Measurements from ENCODE around the gene ATAD3B. TPM values are rescaled to one million over a fixed set of nuclear protein-coding genes. Genes with fewer than 3 reads are reported as not detected.
A peak's percentile ranks its signal among the peaks of the same experiment; 100 is the strongest.

Gene ATAD3B
- total and polyA plus RNA-seq, 2 of the 13 experiments (the other 11 are each of a cell fraction or from before 2014, with no cell fraction given): 9.6 to 31.1 TPM

DNA sequence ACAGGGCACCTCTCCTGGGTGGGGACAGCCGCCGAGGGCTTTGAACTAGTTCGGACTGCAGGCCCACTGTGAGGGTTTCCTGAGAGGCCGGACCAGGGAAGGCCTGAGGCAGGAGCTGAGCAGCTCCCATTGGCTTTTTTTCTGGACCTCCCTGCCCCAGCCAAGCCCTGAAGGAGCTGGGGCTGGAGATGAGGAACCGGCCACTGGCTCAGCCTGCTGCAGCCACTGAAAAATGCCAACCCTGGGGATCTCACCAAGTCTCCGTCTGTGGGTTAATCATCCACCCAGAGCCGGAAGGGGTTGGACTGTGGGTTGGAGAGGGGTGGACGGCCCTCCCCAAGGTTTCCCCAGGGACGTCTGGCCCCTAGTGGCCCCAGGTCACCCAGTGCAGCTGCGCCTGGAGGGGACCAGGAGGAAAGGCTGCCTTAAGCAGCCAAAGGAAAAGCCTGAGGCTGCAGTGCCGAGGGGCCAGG lies 33.6 kb upstream of the ATAD3B start (continued):
- TF ChIP-seq, protein P1, sequence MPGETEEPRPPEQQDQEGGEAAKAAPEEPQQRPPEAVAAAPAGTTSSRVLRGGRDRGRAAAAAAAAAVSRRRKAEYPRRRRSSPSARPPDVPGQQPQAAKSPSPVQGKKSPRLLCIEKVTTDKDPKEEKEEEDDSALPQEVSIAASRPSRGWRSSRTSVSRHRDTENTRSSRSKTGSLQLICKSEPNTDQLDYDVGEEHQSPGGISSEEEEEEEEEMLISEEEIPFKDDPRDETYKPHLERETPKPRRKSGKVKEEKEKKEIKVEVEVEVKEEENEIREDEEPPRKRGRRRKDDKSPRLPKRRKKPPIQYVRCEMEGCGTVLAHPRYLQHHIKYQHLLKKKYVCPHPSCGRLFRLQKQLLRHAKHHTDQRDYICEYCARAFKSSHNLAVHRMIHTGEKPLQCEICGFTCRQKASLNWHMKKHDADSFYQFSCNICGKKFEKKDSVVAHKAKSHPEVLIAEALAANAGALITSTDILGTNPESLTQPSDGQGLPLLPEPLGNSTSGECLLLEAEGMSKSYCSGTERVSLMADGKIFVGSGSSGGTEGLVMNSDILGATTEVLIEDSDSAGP (CRISPR knock-in tag; IDR thresholded peaks at IDR 0.05; ENCODE audit: borderline replicate concordance): no peak
- TF ChIP-seq ARNT2 (CRISPR knock-in tag; IDR thresholded peaks at IDR 0.05; ENCODE audit: low read depth): no peak
- no peak for TF ChIP-seq EZH2 (conservative IDR thresholded peaks at IDR 0.05; ENCODE audit: low read depth, low read length)
- TF ChIP-seq SP2 (CRISPR knock-in tag; IDR thresholded peaks at IDR 0.05): no peak
- TF ChIP-seq ZNF383 (CRISPR knock-in tag; IDR thresholded peaks at IDR 0.05; ENCODE audit: borderline replicate concordance): no peak
- TF ChIP-seq, protein P2, sequence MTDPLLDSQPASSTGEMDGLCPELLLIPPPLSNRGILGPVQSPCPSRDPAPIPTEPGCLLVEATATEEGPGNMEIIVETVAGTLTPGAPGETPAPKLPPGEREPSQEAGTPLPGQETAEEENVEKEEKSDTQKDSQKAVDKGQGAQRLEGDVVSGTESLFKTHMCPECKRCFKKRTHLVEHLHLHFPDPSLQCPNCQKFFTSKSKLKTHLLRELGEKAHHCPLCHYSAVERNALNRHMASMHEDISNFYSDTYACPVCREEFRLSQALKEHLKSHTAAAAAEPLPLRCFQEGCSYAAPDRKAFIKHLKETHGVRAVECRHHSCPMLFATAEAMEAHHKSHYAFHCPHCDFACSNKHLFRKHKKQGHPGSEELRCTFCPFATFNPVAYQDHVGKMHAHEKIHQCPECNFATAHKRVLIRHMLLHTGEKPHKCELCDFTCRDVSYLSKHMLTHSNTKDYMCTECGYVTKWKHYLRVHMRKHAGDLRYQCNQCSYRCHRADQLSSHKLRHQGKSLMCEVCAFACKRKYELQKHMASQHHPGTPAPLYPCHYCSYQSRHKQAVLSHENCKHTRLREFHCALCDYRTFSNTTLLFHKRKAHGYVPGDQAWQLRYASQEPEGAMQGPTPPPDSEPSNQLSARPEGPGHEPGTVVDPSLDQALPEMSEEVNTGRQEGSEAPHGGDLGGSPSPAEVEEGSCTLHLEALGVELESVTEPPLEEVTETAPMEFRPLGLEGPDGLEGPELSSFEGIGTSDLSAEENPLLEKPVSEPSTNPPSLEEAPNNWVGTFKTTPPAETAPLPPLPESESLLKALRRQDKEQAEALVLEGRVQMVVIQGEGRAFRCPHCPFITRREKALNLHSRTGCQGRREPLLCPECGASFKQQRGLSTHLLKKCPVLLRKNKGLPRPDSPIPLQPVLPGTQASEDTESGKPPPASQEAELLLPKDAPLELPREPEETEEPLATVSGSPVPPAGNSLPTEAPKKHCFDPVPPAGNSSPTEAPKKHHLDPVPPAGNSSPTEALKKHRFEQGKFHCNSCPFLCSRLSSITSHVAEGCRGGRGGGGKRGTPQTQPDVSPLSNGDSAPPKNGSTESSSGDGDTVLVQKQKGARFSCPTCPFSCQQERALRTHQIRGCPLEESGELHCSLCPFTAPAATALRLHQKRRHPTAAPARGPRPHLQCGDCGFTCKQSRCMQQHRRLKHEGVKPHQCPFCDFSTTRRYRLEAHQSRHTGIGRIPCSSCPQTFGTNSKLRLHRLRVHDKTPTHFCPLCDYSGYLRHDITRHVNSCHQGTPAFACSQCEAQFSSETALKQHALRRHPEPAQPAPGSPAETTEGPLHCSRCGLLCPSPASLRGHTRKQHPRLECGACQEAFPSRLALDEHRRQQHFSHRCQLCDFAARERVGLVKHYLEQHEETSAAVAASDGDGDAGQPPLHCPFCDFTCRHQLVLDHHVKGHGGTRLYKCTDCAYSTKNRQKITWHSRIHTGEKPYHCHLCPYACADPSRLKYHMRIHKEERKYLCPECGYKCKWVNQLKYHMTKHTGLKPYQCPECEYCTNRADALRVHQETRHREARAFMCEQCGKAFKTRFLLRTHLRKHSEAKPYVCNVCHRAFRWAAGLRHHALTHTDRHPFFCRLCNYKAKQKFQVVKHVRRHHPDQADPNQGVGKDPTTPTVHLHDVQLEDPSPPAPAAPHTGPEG (CRISPR knock-in tag; IDR thresholded peaks at IDR 0.05): no peak
- no peak for TF ChIP-seq PLRG1 (conservative IDR thresholded peaks at IDR 0.05)
- TF ChIP-seq, protein P3, sequence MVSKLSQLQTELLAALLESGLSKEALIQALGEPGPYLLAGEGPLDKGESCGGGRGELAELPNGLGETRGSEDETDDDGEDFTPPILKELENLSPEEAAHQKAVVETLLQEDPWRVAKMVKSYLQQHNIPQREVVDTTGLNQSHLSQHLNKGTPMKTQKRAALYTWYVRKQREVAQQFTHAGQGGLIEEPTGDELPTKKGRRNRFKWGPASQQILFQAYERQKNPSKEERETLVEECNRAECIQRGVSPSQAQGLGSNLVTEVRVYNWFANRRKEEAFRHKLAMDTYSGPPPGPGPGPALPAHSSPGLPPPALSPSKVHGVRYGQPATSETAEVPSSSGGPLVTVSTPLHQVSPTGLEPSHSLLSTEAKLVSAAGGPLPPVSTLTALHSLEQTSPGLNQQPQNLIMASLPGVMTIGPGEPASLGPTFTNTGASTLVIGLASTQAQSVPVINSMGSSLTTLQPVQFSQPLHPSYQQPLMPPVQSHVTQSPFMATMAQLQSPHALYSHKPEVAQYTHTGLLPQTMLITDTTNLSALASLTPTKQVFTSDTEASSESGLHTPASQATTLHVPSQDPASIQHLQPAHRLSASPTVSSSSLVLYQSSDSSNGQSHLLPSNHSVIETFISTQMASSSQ (IDR thresholded peaks at IDR 0.05; ENCODE audit: low read depth): peak; percentile 97
- TF ChIP-seq, protein P3 (CRISPR knock-in tag; IDR thresholded peaks at IDR 0.05; ENCODE audit: borderline replicate concordance): peak; percentile 98
- TF ChIP-seq MIER2 (CRISPR knock-in tag; IDR thresholded peaks at IDR 0.05): no peak; the same call in 1 of the 2 replicates
- no peak for TF ChIP-seq SETDB1 (CRISPR knock-in tag; IDR thresholded peaks at IDR 0.05; ENCODE audit: borderline replicate concordance)
- TF ChIP-seq, protein P4, sequence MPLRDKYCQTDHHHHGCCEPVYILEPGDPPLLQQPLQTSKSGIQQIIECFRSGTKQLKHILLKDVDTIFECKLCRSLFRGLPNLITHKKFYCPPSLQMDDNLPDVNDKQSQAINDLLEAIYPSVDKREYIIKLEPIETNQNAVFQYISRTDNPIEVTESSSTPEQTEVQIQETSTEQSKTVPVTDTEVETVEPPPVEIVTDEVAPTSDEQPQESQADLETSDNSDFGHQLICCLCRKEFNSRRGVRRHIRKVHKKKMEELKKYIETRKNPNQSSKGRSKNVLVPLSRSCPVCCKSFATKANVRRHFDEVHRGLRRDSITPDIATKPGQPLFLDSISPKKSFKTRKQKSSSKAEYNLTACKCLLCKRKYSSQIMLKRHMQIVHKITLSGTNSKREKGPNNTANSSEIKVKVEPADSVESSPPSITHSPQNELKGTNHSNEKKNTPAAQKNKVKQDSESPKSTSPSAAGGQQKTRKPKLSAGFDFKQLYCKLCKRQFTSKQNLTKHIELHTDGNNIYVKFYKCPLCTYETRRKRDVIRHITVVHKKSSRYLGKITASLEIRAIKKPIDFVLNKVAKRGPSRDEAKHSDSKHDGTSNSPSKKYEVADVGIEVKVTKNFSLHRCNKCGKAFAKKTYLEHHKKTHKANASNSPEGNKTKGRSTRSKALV (CRISPR knock-in tag; IDR thresholded peaks at IDR 0.05): peak; percentile 75; the same call in 1 of the 2 replicates
- TF ChIP-seq, protein P5, sequence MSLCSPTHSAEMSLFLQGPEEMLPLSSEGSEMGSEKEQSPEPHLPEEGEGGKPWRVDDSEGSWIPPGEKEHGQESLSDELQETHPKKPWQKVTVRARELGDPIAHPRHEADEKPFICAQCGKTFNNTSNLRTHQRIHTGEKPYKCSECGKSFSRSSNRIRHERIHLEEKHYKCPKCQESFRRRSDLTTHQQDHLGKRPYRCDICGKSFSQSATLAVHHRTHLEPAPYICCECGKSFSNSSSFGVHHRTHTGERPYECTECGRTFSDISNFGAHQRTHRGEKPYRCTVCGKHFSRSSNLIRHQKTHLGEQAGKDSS (CRISPR knock-in tag; IDR thresholded peaks at IDR 0.05; ENCODE audit: borderline replicate concordance, low read depth): no peak
- no peak for TF ChIP-seq ZNF34 (CRISPR knock-in tag; IDR thresholded peaks at IDR 0.05; ENCODE audit: borderline replicate concordance)
- TF ChIP-seq DNMT3B (CRISPR knock-in tag; conservative IDR thresholded peaks at IDR 0.05): 0 out of 2 replicates have a peak, but pooled peaks have one; percentile 32
